Measurements from ENCODE around the gene CUL9. TPM values are rescaled to one million over a fixed set of nuclear protein-coding genes. Genes with fewer than 3 reads are reported as not detected.

The CUL9 gene
- total RNA-seq, 1 donor from 2014 or later: 11.1 TPM

DNA sequence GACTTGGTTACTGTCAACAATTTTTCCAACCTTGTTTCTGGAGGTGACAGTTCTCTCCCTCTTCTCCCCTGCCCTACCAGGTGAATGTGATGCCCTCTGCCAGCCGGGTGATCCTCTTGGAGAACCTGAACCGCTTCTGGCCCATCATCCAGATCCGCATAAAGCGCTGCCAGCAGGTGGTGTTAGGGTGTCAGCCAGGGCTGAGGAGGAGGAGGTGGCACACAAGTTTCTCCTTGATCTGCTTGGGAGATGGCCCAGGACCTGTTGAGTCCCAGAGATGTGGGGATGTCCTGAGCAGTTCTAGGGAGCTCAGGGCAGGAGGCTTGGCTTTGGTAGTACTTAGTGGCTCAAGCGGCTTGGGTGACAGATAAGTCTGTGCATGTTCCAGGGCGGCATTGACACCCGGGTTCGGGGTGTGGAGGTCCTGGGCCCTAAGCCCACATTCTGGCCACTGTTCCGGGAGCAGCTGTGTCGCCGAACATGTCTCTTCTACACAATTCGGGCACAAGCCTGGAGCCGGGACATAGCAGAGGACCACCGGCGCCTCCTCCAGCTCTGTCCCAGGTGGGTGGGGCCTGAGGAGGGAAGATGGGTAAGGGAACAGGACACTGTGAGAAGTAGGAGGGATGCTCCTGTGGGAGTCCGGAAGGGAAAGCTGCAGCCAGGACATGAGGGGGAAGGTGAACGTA is 21.2 kb downstream of the CUL9 start:
- peaks cover 5% of the 10 kb centered on the region for H3K9me3 ChIP-seq (ENCODE audit: insufficient read depth, low read depth, low read length)
- TF ChIP-seq, protein P1, sequence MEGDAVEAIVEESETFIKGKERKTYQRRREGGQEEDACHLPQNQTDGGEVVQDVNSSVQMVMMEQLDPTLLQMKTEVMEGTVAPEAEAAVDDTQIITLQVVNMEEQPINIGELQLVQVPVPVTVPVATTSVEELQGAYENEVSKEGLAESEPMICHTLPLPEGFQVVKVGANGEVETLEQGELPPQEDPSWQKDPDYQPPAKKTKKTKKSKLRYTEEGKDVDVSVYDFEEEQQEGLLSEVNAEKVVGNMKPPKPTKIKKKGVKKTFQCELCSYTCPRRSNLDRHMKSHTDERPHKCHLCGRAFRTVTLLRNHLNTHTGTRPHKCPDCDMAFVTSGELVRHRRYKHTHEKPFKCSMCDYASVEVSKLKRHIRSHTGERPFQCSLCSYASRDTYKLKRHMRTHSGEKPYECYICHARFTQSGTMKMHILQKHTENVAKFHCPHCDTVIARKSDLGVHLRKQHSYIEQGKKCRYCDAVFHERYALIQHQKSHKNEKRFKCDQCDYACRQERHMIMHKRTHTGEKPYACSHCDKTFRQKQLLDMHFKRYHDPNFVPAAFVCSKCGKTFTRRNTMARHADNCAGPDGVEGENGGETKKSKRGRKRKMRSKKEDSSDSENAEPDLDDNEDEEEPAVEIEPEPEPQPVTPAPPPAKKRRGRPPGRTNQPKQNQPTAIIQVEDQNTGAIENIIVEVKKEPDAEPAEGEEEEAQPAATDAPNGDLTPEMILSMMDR (IDR thresholded peaks at IDR 0.05; ENCODE audit: insufficient read depth, low read depth, low read length): no peak
- no peak for TF ChIP-seq EZH2 (IDR thresholded peaks at IDR 0.05; ENCODE audit: insufficient read depth, low read length)
- no peak overlapping the region for H3K27ac Mint-ChIP-seq (ENCODE audit: unreplicated experiment)
- H3K9me3 Mint-ChIP-seq (ENCODE audit: unreplicated experiment): peaks cover 16% of the 10 kb centered on the region
- no peak overlapping the region for H3K27ac ChIP-seq (ENCODE audit: low read depth, low read length)
- peaks cover 6% of the 10 kb centered on the region for H3K36me3 ChIP-seq (ENCODE audit: insufficient read depth, low read length)
- H3K4me3 ChIP-seq (ENCODE audit: insufficient read depth, low read depth, low read length): no peak overlapping the region
- no peaks in the 10 kb centered on the region for H3K4me1 Mint-ChIP-seq (ENCODE audit: low read depth, unreplicated experiment)
- no peak overlapping the region for H2AFZ ChIP-seq (ENCODE audit: low read depth, low read length)
- H3K4me3 Mint-ChIP-seq (ENCODE audit: unreplicated experiment): no peak overlapping the region
- H3K9ac ChIP-seq (ENCODE audit: low read length): no peak overlapping the region
- no peak for DNase-seq (ENCODE audit: low read depth)
- no peak overlapping the region for H3K4me2 ChIP-seq (ENCODE audit: low read length)
- no peaks in the 10 kb centered on the region for H3K4me1 ChIP-seq (ENCODE audit: insufficient read depth, low read length)
- no peaks in the 10 kb centered on the region for H3K27me3 ChIP-seq (ENCODE audit: insufficient read depth, low read length)
- peaks cover 53% of the 10 kb centered on the region for H3K36me3 Mint-ChIP-seq (ENCODE audit: low read depth, unreplicated experiment)
- no peak for FAIRE-seq
- H3K27me3 Mint-ChIP-seq (ENCODE audit: low read depth, unreplicated experiment): peaks cover 11% of the 10 kb centered on the region
- no peaks in the 10 kb centered on the region for H4K20me1 ChIP-seq (ENCODE audit: insufficient read depth, low read length)
- no peaks in the 10 kb centered on the region for H3K79me2 ChIP-seq (ENCODE audit: insufficient read depth, low read length)

DNA sequence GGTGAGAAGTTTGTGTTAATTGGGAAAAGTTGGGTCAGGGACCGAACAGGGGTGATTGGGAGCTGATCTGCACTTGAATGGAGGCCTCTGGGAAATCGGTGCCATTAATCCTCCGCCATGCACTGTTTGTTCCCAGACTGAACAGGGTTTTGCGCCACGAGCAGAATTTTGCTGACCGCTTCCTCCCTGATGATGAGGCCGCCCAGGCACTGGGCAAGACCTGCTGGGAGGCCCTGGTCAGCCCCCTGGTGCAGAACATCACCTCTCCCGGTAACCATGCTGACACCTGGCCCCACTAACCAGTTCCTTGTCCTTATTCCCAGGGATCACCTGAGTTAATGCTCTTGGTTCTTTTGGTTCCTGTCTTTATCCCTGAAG is 21.7 kb downstream of the CUL9 start:
- Histone ChIP-seq H3K79me2 (ENCODE audit: insufficient read depth, low read length) (no peaks in the 10 kb centered on the region), H3K4me1 (ENCODE audit: insufficient read depth, low read length) (no peaks in the 10 kb centered on the region), H2AFZ (ENCODE audit: low read depth, low read length) (no peak overlapping the region), H3K9me3 (ENCODE audit: insufficient read depth, low read depth, low read length) (peaks cover 5% of the 10 kb centered on the region), H3K4me3 (ENCODE audit: insufficient read depth, low read depth, low read length) (no peak overlapping the region), H4K20me1 (ENCODE audit: insufficient read depth, low read length) (no peaks in the 10 kb centered on the region), H3K4me2 (ENCODE audit: low read length) (no peak overlapping the region), H3K27ac (ENCODE audit: low read depth, low read length) (no peak overlapping the region), H3K27me3 (ENCODE audit: insufficient read depth, low read length) (no peaks in the 10 kb centered on the region), H3K9ac (ENCODE audit: low read length) (no peak overlapping the region), H3K36me3 (ENCODE audit: insufficient read depth, low read length) (peaks cover 6% of the 10 kb centered on the region)
- Mint-ChIP-seq H3K9me3 (ENCODE audit: unreplicated experiment) (peaks cover 16% of the 10 kb centered on the region), H3K27ac (ENCODE audit: unreplicated experiment) (no peak overlapping the region), H3K4me1 (ENCODE audit: low read depth, unreplicated experiment) (no peaks in the 10 kb centered on the region), H3K27me3 (ENCODE audit: low read depth, unreplicated experiment) (peaks cover 11% of the 10 kb centered on the region), H3K4me3 (ENCODE audit: unreplicated experiment) (no peak overlapping the region), H3K36me3 (ENCODE audit: low read depth, unreplicated experiment) (peaks cover 53% of the 10 kb centered on the region)
- no peak for FAIRE-seq
- DNase-seq (ENCODE audit: low read depth): no peak
- TF ChIP-seq, protein P1 (IDR thresholded peaks at IDR 0.05; ENCODE audit: insufficient read depth, low read depth, low read length): no peak
- no peak for TF ChIP-seq EZH2 (IDR thresholded peaks at IDR 0.05; ENCODE audit: insufficient read depth, low read length)

Data from astrocyte (in vitro differentiated cells and primary cell).